Cardiac fibroblast (primary cell): ENCODE data around the gene TCFL5.

Source experiments
- DNase-seq, 2 donors: peaks; one replicate each; pipeline versions ENCODE4 v3.0.0 to v3.0.0-alpha.2; 2010; ENCODE audit warnings: low read depth in 2 of 2
- H3K4me3 ChIP-seq, 2 donors: replicated peaks in 1 of 2; 1 replicate in 1 of 2; 2 replicates in 1 of 2; pipeline ENCODE4 v1.5.1; 2011; ENCODE audit warnings: low read depth in 2 of 2, low read length in 2 of 2, mild to moderate bottlenecking in 2 of 2, moderate library complexity in 1 of 2
- TF ChIP-seq, protein P1 (sequence below): IDR thresholded peaks from one replicate; pipeline ENCODE4 v1.5.1; 2011; ENCODE audit warnings: low read depth, mild to moderate bottlenecking, low read length, inconsistent platforms

Gene TCFL5

DNA sequence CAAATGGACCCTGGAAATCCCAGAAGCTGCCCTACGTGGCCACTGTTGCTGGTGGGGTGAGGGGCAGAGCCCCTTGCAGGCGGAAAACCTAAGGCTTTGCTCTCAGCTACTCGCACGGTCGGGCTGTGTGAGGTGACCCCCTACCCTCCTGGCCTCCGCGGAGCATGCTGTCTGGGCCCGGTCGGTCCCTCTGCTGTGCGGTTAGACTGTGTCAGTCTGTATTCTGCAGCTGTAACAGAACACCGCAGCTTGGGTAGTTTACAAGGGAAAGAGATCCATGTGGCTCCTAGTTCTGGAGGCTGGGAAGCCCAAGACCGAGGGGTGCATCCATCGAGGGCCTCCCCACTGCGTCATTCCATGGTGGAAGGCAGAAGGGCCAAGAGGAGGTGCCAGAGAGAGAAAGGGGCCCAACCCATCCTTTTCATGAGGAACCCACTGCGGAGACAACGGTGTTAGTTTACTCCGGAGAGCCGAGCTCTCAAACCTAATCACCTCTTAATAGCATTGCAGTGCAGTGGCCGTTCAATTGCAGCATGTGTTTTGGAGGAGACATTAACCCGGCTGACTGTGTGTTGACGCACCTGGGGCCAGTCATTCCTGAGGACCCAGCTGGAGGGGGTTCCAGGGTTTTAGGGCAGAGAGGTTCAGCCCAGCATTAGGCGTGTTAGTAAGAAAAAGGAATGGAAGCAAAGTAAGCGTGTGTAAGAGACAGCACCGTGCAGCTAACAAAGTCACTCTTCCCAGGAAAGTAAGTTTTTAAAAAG lies 26.5 kb downstream of the TCFL5 start:
- TF ChIP-seq, protein P1, sequence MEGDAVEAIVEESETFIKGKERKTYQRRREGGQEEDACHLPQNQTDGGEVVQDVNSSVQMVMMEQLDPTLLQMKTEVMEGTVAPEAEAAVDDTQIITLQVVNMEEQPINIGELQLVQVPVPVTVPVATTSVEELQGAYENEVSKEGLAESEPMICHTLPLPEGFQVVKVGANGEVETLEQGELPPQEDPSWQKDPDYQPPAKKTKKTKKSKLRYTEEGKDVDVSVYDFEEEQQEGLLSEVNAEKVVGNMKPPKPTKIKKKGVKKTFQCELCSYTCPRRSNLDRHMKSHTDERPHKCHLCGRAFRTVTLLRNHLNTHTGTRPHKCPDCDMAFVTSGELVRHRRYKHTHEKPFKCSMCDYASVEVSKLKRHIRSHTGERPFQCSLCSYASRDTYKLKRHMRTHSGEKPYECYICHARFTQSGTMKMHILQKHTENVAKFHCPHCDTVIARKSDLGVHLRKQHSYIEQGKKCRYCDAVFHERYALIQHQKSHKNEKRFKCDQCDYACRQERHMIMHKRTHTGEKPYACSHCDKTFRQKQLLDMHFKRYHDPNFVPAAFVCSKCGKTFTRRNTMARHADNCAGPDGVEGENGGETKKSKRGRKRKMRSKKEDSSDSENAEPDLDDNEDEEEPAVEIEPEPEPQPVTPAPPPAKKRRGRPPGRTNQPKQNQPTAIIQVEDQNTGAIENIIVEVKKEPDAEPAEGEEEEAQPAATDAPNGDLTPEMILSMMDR: no peak
- no peak for DNase-seq
- H3K4me3 ChIP-seq: no peak overlapping the region

DNA sequence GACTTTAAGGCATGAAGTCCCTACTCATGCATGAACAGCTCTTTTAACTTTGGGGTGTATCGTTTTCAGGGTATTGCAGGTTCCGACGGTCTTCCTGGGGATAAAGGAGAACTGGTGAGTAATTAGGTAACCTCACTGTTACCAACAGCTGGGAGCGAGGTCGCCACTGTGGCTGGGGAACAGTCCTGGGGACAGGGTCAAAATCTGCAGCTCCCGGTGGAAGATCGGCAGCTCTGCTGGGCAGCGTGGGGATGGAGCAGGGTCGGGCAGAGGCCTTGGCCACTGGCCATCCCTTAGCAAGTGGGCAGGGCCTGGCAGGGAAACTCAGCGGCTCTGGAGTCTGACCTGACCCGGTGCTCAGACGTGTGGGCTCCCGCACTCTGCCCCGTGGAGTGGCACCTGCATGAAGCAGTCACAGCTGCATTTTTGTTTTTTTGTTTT lies 28.7 kb downstream of the TCFL5 start:
- TF ChIP-seq, protein P1: no peak
- H3K4me3 ChIP-seq: no peak overlapping the region
- no peak for DNase-seq

DNA sequence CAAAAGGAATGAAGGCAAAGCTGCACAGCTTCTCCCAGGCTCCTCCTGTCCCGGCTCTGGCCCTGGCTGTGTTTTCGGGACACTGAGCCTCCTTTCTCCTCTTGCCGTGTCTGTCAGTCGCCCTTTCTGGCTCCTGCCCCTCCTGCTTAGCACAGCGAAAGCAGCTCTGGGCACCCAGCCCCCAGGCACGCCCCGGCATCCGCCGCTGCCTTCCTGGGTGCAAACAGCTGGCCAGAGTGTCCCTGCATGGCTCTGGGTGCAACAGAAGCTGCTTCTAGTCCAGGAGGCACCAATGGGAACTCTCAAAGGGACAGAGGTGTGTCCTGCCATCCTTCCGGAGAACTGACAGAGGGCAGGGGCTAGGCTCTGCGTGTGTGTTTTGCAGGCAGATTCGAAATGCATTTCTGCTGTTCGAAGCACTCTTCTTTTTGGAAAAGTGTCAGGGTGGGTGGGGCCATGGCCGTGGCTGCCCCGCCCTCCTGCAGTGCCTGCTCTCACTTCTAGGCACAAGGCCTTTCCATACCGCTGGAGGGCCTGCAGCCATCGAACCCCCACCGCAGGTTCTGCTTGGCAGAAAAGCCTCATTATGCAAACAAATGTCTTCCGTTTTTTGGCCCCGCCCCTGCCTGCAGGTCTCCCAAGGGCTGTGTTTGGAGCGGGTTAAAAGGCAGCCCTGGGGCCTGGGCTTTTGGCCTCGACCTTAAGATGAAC lies 29.3 kb downstream of the TCFL5 start:
- TF ChIP-seq, protein P1: no peak
- DNase-seq: no peak
- no peak overlapping the region for H3K4me3 ChIP-seq

DNA sequence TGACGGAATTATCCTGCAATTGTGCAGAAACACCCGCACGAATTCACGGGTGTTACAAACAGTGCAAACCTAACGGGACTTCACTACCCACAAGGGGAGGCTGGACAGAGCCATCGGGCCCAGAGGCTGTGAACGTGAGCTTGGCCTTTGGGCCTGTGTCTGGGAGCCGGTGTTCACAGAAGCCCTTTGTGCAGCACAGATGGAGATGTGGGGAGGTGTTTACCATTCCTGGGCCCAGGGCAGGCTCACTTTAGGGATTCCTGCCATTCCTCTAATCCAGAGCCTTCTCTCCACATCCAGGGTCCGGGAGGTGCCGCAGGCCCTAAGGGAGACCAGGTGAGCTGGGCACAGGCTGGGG lies 29.8 kb downstream of the TCFL5 start:
- no peak overlapping the region for H3K4me3 ChIP-seq
- TF ChIP-seq, protein P1: no peak
- DNase-seq: no peak

DNA sequence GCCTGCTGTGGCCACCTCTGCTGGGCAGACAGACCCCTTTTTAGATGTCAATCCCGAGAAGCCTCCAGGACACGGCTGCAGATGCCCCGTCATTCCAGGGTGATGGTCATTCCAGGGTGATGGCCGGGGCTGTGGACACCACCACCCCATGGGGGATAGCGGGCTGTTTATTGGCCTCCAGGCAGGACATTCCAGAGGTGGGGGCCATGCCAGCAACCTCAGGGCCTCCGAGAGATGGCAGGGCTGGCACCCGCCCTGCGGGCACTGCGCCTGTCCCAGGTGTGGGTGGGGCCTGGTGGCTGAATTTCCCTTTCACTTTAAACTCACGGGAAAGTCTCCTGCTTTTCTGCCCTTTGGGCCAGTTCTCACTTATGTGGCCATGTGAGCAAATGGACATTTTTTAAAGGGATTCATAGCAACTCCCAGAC lies 30.2 kb downstream of the TCFL5 start:
- no peak overlapping the region for H3K4me3 ChIP-seq
- no peak for DNase-seq
- TF ChIP-seq, protein P1: no peak

DNA sequence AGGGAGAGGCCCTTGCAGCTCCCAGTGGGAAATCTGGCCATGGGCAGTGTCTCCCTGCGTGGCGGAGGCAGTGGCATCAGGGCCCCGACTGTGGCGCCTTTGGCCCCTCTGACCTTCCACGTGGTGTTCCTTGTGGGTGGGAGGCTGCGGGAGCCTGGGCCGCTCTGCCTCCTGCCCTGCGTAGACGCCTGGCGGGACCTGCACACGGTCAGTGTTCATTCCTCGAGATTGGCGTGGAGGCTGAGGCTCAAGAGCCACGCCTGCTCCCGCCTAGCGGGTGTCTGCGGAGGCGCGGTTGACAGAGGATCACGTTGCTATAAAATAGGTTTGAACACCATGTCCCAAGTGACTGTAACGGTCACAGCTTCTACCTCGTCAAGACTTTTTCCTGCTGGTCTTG lies 30.8 kb downstream of the TCFL5 start:
- H3K4me3 ChIP-seq: no peak overlapping the region
- TF ChIP-seq, protein P1: no peak
- no peak for DNase-seq
